ENCODE data around the gene LHFPL6. TPM values are rescaled to one million over a fixed set of nuclear protein-coding genes. Genes with fewer than 3 reads are reported as not detected.

LHFPL6 gene
- total and polyA plus RNA-seq, 10 of the 15 experiments (the other 5 are each of a cell fraction or from before 2014, with no cell fraction given), result 0.11 to 4.6 (median 0.41) TPM

- no peak overlapping the region for H3K4me2 ChIP-seq (ENCODE audit: control insufficient read depth, insufficient read depth)
- no peak overlapping the region for H3K27ac ChIP-seq (ENCODE audit: control insufficient read depth, insufficient read depth)
- no peaks in the 10 kb centered on the region for H4K20me1 ChIP-seq (ENCODE audit: control insufficient read depth, insufficient read depth)
- no TSS peak for BruUV-seq (replicated peaks)
- intact Hi-C loops (cut with micrococcal nuclease; ENCODE audit: unreplicated experiment), result loop anchor here (10.0 kb wide), 1 partner anchor 258 kb away; no protein-coding TSS in a partner anchor
- RAD21 ChIA-PET (ENCODE audit: unreplicated experiment), result interaction anchor here (0.8 kb wide), 1 partner anchor 14 kb away, joined by 3 read pairs; no protein-coding TSS in a partner anchor
- in situ Hi-C loops (cut with MboI), result no loop called here
- no peaks in the 10 kb centered on the region for H3K4me1 ChIP-seq (ENCODE audit: control insufficient read depth, insufficient read depth, low read length)
- H3K9me3 ChIP-seq (replicated peaks; ENCODE audit: control insufficient read depth, insufficient read depth, low read length), result no peaks in the 10 kb centered on the region
- TF ChIP-seq BCL11A (IDR thresholded peaks at IDR 0.05; ENCODE audit: low read depth, low read length), result no peak
- TF ChIP-seq SUZ12 (IDR thresholded peaks at IDR 0.05; ENCODE audit: unreplicated experiment), result no peak
- TF ChIP-seq SIN3A (IDR thresholded peaks at IDR 0.05; ENCODE audit: low read depth, low read length), result no peak
- TF ChIP-seq STAT3 (IDR thresholded peaks at IDR 0.05; ENCODE audit: low read depth, low read length), result no peak
- SMC1A ChIA-PET (ENCODE audit: uncharacterized antibody, unreplicated experiment), result interaction anchor here (0.6 to 0.7 kb wide), 3 partner anchors 9 to 973 kb away, joined by 3 to 4 read pairs (median 3); no protein-coding TSS in a partner anchor
- no peak overlapping the region for H3K4me3 ChIP-seq
- POLR2A ChIA-PET, result interaction anchor here (0.6 to 0.8 kb wide), 2 partner anchors 49 to 81 kb away, joined by 3 read pairs; no protein-coding TSS in a partner anchor
- no peak for DNase-seq (ENCODE audit: low read depth, low spot score)
- CTCF ChIA-PET, result interaction anchor here (1.0 to 1.4 kb wide), 5 partner anchors 12 to 258 kb away, joined by 3 to 6 read pairs (median 4); no protein-coding TSS in a partner anchor
- no peaks in the 10 kb centered on the region for H3K79me2 ChIP-seq (ENCODE audit: control insufficient read depth, insufficient read depth, low read length)
- H2AFZ ChIP-seq (ENCODE audit: control insufficient read depth, low read depth, low read length), result no peak overlapping the region
- H3K36me3 ChIP-seq (ENCODE audit: control insufficient read depth in 2 of 2, insufficient read depth in 2 of 2, low read length in 1 of 2), result no peaks in the 10 kb centered on the region
- no peak overlapping the region for H3K9ac ChIP-seq (ENCODE audit: control insufficient read depth, insufficient read depth, low read length)
- WGBS (ENCODE audit: insufficient coverage, insufficient replicate concordance, low lambda C conversion rate, missing lambda C conversion rate), result 42% methylated on average over 3 of the region's 3 CpGs
- ATAC-seq, result no peak
- H3K27me3 ChIP-seq (replicated peaks in 1 of 2; ENCODE audit: control insufficient read depth in 2 of 2, insufficient read depth in 2 of 2, low read length in 1 of 2), result no peaks in the 10 kb centered on the region; a peak in 2 of 4 replicates
- no peak for FAIRE-seq
Measured at GRCh38 chr13:39402221-39402970, 200.6 kb downstream of the LHFPL6 start.

- Histone ChIP-seq H3K27me3 (replicated peaks in 1 of 2; ENCODE audit: control insufficient read depth in 2 of 2, insufficient read depth in 2 of 2, low read length in 1 of 2) (no peaks in the 10 kb centered on the region; a peak in 2 of 4 replicates), H3K79me2 (ENCODE audit: control insufficient read depth, insufficient read depth, low read length) (no peaks in the 10 kb centered on the region), H3K9ac (ENCODE audit: control insufficient read depth, insufficient read depth, low read length) (no peak overlapping the region), H4K20me1 (ENCODE audit: control insufficient read depth, insufficient read depth) (no peaks in the 10 kb centered on the region), H3K4me2 (ENCODE audit: control insufficient read depth, insufficient read depth) (no peak overlapping the region), H3K36me3 (ENCODE audit: control insufficient read depth in 2 of 2, insufficient read depth in 2 of 2, low read length in 1 of 2) (no peaks in the 10 kb centered on the region), H3K4me1 (ENCODE audit: control insufficient read depth, insufficient read depth, low read length) (no peaks in the 10 kb centered on the region), H3K27ac (ENCODE audit: control insufficient read depth, insufficient read depth) (no peak overlapping the region), H3K4me3 (no peak overlapping the region), H3K9me3 (replicated peaks; ENCODE audit: control insufficient read depth, insufficient read depth, low read length) (no peaks in the 10 kb centered on the region), H2AFZ (ENCODE audit: control insufficient read depth, low read depth, low read length) (no peak overlapping the region)
- WGBS (ENCODE audit: insufficient coverage, insufficient replicate concordance, low lambda C conversion rate, missing lambda C conversion rate), result 59% methylated on average over 3 of the region's 3 CpGs
- no peak for DNase-seq (ENCODE audit: low read depth, low spot score)
- POLR2A ChIA-PET, result interaction anchor here (0.6 kb wide), 1 partner anchor 81 kb away, joined by 3 read pairs; no protein-coding TSS in a partner anchor
- TF ChIP-seq BCL11A (IDR thresholded peaks at IDR 0.05; ENCODE audit: low read depth, low read length) (no peak), ZNF217 (IDR thresholded peaks at IDR 0.05) (no peak), NFYA (IDR thresholded peaks at IDR 0.05; ENCODE audit: borderline replicate concordance, low read depth, low read length) (no peak), NRF1 (conservative IDR thresholded peaks at IDR 0.05; ENCODE audit: low read depth, low read length) (no peak), RELA (IDR thresholded peaks at IDR 0.05; ENCODE audit: borderline replicate concordance, partially characterized antibody) (no peak), IRF4 (IDR thresholded peaks at IDR 0.05; ENCODE audit: low read depth, low read length) (no peak), CEBPB (IDR thresholded peaks at IDR 0.05; ENCODE audit: borderline replicate concordance in 1 of 2, low read depth in 2 of 2, low read length in 2 of 2) (no peak), PML (IDR thresholded peaks at IDR 0.05; ENCODE audit: low read length) (no peak), ATF2 (IDR thresholded peaks at IDR 0.05; ENCODE audit: low read length) (no peak), HDAC6 (IDR thresholded peaks at IDR 0.05; ENCODE audit: unreplicated experiment) (no peak)
- intact Hi-C loops (cut with micrococcal nuclease; ENCODE audit: unreplicated experiment), result loop anchor here (10.0 kb wide), 1 partner anchor 257 kb away; no protein-coding TSS in a partner anchor
- no peak for ATAC-seq
- in situ Hi-C loops (cut with MboI), result no loop called here
- RAD21 ChIA-PET (ENCODE audit: unreplicated experiment), result no interaction called here
- SMC1A ChIA-PET (ENCODE audit: uncharacterized antibody, unreplicated experiment), result interaction anchor here (0.6 to 0.7 kb wide), 2 partner anchors 19 to 127 kb away, joined by 3 read pairs; no protein-coding TSS in a partner anchor
- no peak for FAIRE-seq
- CTCF ChIA-PET, result interaction anchor here (1.4 kb wide), 1 partner anchor 257 kb away, joined by 4 read pairs; no protein-coding TSS in a partner anchor
- no TSS peak for BruUV-seq (replicated peaks)
Measured at GRCh38 chr13:39401756-39402155, 201.2 kb downstream of the LHFPL6 start.
